SK-MEL-5 (cell line): Measurements from ENCODE around the gene RETREG3. TPM values are rescaled to one million over a fixed set of nuclear protein-coding genes. Genes with fewer than 3 reads are reported as not detected.

Experiments
- total RNA-seq: library from RNA; depleted of rRNA; stranded (reverse); fragments of >200 nt; shearing (Covaris generic); gene quantifications from 2 replicates; pipeline ENCODE4 v1.2.3, GENCODE V29; 2014; rRNA removed

The RETREG3 gene
- total RNA-seq, 1 experiment from 2014 or later: 55.6 TPM

Other genes starting within 250 kb of the RETREG3 start
- 99.5 and 103 TPM in 2 replicates for gene STAT3, start 220.9 kb downstream of the RETREG3 start, total RNA-seq
- gene CAVIN1, start 186.1 kb downstream of the RETREG3 start, total RNA-seq: 10.0 and 11.2 TPM in 2 replicates
- 59.0 and 67.2 TPM in 2 replicates for gene ATP6V0A1, start 150.5 kb downstream of the RETREG3 start, total RNA-seq
- gene NAGLU, start 73.1 kb downstream of the RETREG3 start, total RNA-seq: 75.8 and 91.8 TPM in 2 replicates
- 0.82 and 0.88 TPM in 2 replicates for gene HSD17B1, start 56.5 kb downstream of the RETREG3 start, total RNA-seq
- gene COASY, start 47.2 kb downstream of the RETREG3 start, total RNA-seq: 23.6 and 27.6 TPM in 2 replicates
- gene MLX, start 42.3 kb downstream of the RETREG3 start, total RNA-seq: 44.6 and 50.6 TPM in 2 replicates
- gene PSMC3IP, start 31.6 kb downstream of the RETREG3 start, total RNA-seq: 8.0 and 8.5 TPM in 2 replicates
- 51.7 and 52.1 TPM in 2 replicates for gene TUBG1, start 309 bp upstream of the RETREG3 start, total RNA-seq
- gene TUBG2, start 49.9 kb upstream of the RETREG3 start, total RNA-seq: 8.7 and 9.9 TPM in 2 replicates
- gene PLEKHH3, start 67.6 kb upstream of the RETREG3 start, total RNA-seq: 10.1 and 11.1 TPM in 2 replicates
- 0.43 and 0.63 TPM in 2 replicates for gene CCR10, start 72.5 kb upstream of the RETREG3 start, total RNA-seq
- 2.5 and 4.6 TPM in 2 replicates for gene CNTNAP1, start 73.2 kb upstream of the RETREG3 start, total RNA-seq
- 14.4 and 15.4 TPM in 2 replicates for gene EZH1, start 135.7 kb upstream of the RETREG3 start, total RNA-seq
- gene RAMP2, start 151.9 kb upstream of the RETREG3 start, total RNA-seq: not detected in 2 replicates
- 125 and 127 TPM in 2 replicates for gene VPS25, start 164.1 kb upstream of the RETREG3 start, total RNA-seq
- 0.21 and 0.53 TPM in 2 replicates for gene WNK4, start 171.2 kb upstream of the RETREG3 start, total RNA-seq
- gene COA3, start 189.3 kb upstream of the RETREG3 start, total RNA-seq: 123 and 145 TPM in 2 replicates
- gene CNTD1, start 189.5 kb upstream of the RETREG3 start, total RNA-seq: 0.05 and 0.37 TPM in 2 replicates
- gene BECN1, start 214.9 kb upstream of the RETREG3 start, total RNA-seq: 149 and 159 TPM in 2 replicates
- 139 and 154 TPM in 2 replicates for gene PSME3, start 224.0 kb upstream of the RETREG3 start, total RNA-seq
- gene AOC2, start 235.2 kb upstream of the RETREG3 start, total RNA-seq: 0.26 and 0.69 TPM in 2 replicates
- 0.26 TPM in 1 of 2 replicates, not detected in the other for gene AOC3, start 241.8 kb upstream of the RETREG3 start, total RNA-seq